GM21528 (cell line): ENCODE results near the gene ING3.
"Not testable (repeated sequence)": the region's sequence is repeated elsewhere in the genome, so short reads cannot be mapped to it uniquely, and the experiment has no call there.

Experiments
- ATAC-seq: cut with Tn5 transposase; IDR thresholded peaks from one replicate; pipeline ENCODE4 v1.9.1; 2021; ENCODE audit warnings: mild to moderate bottlenecking, moderate library complexity; ENCODE audit not compliant: unreplicated experiment, low FRiP score

The ING3 gene

GRCh38 chr7:120949998-120950538 lies 509 bp upstream of the ING3 start:
- no peak for ATAC-seq

GRCh38 chr7:120951309-120951699 lies 727 bp downstream of the ING3 start:
- ATAC-seq, result no peak

- ATAC-seq, result no peak
Observed at GRCh38 chr7:120951826-120952225, 1.2 kb downstream of the ING3 start.

- no peak for ATAC-seq
Observed at GRCh38 chr7:120955577-120956149, 5.1 kb downstream of the ING3 start.

GRCh38 chr7:120959929-120960484 lies 9.4 kb downstream of the ING3 start:
- no peak for ATAC-seq

GRCh38 chr7:120960714-120961113 lies 10.1 kb downstream of the ING3 start:
- ATAC-seq, result no peak

GRCh38 chr7:120961638-120962173 lies 11.1 kb downstream of the ING3 start:
- ATAC-seq, result no peak

GRCh38 chr7:120964088-120964487 lies 13.5 kb downstream of the ING3 start:
- no peak for ATAC-seq

GRCh38 chr7:120966961-120967360 lies 16.4 kb downstream of the ING3 start:
- ATAC-seq, result no peak

- no peak for ATAC-seq
Observed at GRCh38 chr7:120973849-120974248, 23.3 kb downstream of the ING3 start.

- no peak for ATAC-seq
Observed at GRCh38 chr7:120979765-120980499, 29.4 kb downstream of the ING3 start.

GRCh38 chr7:120981117-120981516 lies 30.5 kb downstream of the ING3 start:
- no peak for ATAC-seq

GRCh38 chr7:120981888-120982615 lies 31.5 kb downstream of the ING3 start:
- no peak for ATAC-seq

GRCh38 chr7:120983592-120983991 lies 33.0 kb downstream of the ING3 start:
- ATAC-seq, result not testable (repeated sequence)

- no peak for ATAC-seq
Observed at GRCh38 chr7:120984406-120984805, 33.8 kb downstream of the ING3 start.

GRCh38 chr7:120985130-120985758 lies 34.7 kb downstream of the ING3 start:
- ATAC-seq, result no peak

GRCh38 chr7:120985839-120986238 lies 35.3 kb downstream of the ING3 start:
- no peak for ATAC-seq

GRCh38 chr7:120986650-120987049 lies 36.1 kb downstream of the ING3 start:
- ATAC-seq, result no peak

- ATAC-seq, result no peak
Observed at GRCh38 chr7:120987280-120987679, 36.7 kb downstream of the ING3 start.
